Tibial nerve (tissue), 4 donors: ENCODE results near the gene CANX.
A peak's percentile ranks its signal among the peaks of the same experiment; 100 is the strongest.

ENCODE experiments used
- CTCF ChIP-seq, 5 experiments: fragments of 200-600 bp in 3 of 5; fragments of 450-650 bp in 2 of 5; sonication (generic) in 3 of 5; IDR thresholded peaks; one replicate each; pipeline ENCODE4 v1.5.1; 2016 to 2019; ENCODE audit warnings: antibody characterized with exemption in 5 of 5, mild to moderate bottlenecking in 3 of 5, moderate library complexity in 2 of 5
- EP300 ChIP-seq, 2 donors: sonication (generic); formaldehyde crosslinking; IDR thresholded peaks; one replicate each; pipeline ENCODE4 v1.6.1; 2017; ENCODE audit warnings: antibody characterized with exemption in 2 of 2, mild to moderate bottlenecking in 1 of 2
- POLR2A ChIP-seq, 2 donors: fragments of 450-650 bp; IDR thresholded peaks; one replicate each; pipeline ENCODE4 v1.6.1; 2017; ENCODE audit warnings: antibody characterized with exemption in 2 of 2, mild to moderate bottlenecking in 2 of 2, moderate library complexity in 2 of 2

- TF ChIP-seq CTCF (IDR thresholded peaks at IDR 0.05) (peak in 3 of 5 experiments; percentile 23 to 31 (median 26)), POLR2A (IDR thresholded peaks at IDR 0.05) (no peak), EP300 (IDR thresholded peaks at IDR 0.05) (no peak)
Observed at GRCh38 chr5:179679014-179679674, 19.6 kb upstream of the CANX start.
